Measurements from ENCODE around the gene DDX49.

Gene DDX49

DNA sequence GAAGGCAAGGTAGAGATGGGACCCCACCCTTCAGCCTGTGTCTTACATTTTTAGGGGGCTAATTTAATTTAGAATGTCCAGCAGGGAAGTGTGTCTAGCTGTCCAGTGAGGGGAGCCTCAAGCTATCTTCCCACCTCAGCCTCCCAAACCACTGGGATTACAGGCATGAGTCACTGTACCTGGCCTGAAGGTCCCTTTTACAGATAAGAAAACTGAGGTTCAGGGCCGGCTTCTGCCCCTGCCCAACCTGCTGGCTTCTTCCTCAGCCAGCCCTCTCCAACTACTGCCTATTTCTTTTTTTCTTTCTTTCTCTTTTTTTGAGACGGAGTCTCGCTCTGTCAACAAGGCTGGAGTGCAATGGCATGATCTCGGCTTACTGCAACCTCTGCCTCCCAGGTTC lies 40.9 kb downstream of the DDX49 start:
- no peak overlapping the region for H3K4ac ChIP-seq (ENCODE audit: low read length)
- H4K91ac ChIP-seq (ENCODE audit: low read depth, low read length, poor library complexity), result no peak overlapping the region
- H3K14ac ChIP-seq (ENCODE audit: low read length), result no peak overlapping the region
- H2AFZ ChIP-seq (ENCODE audit: low read length), result no peak overlapping the region
- WGBS, 2 donors (ENCODE audit: extremely low coverage in 2 of 2, insufficient read length in 2 of 2, insufficient replicate concordance in 1 of 2), result no CpG with 5 or more reads among the region's 4 CpGs
- H3K27me3 ChIP-seq (ENCODE audit: control insufficient read depth in 3 of 3, insufficient read depth in 3 of 3, low read depth in 1 of 3, low read length in 3 of 3), result no peaks in the 10 kb centered on the region
- H3K9me3 ChIP-seq (replicated peaks in 1 of 2; ENCODE audit: control insufficient read depth in 2 of 2, insufficient read depth in 1 of 2, low read depth in 1 of 2, low read length in 2 of 2), result no peaks in the 10 kb centered on the region
- H3K27ac ChIP-seq (replicated peaks; ENCODE audit: low read length), result no peak overlapping the region
- peaks cover 0 to 3% of the 10 kb centered on the region in 2 donors for H3K4me1 ChIP-seq (ENCODE audit: control insufficient read depth in 2 of 2, insufficient read depth in 1 of 2, low read depth in 1 of 2, low read length in 2 of 2)
- H3K9ac ChIP-seq (ENCODE audit: low read depth, low read length, poor library complexity), result no peak overlapping the region
- no peaks in the 10 kb centered on the region for H3K36me3 ChIP-seq (replicated peaks in 1 of 2; ENCODE audit: control insufficient read depth in 2 of 2, insufficient read depth in 2 of 2, low read length in 2 of 2)
- no peak for DNase-seq (ENCODE audit: low spot score)
- no peak overlapping the region for H3K4me2 ChIP-seq (ENCODE audit: insufficient read depth, low read length, poor library complexity, severe bottlenecking)
- no peak overlapping the region for H2BK120ac ChIP-seq (ENCODE audit: low read depth, low read length)
- no peaks in the 10 kb centered on the region for H3K79me1 ChIP-seq (ENCODE audit: low read depth, low read length)
- no peak overlapping the region for H4K8ac ChIP-seq (ENCODE audit: low read depth, low read length)
- H2BK12ac ChIP-seq (ENCODE audit: low read length), result no peak overlapping the region
- no peak overlapping the region for H2BK15ac ChIP-seq (ENCODE audit: low read length)
- H3K4me3 ChIP-seq (ENCODE audit: low read length in 2 of 2), result no peak overlapping the region
- no peak overlapping the region for H3K18ac ChIP-seq (ENCODE audit: low read length)
- H2BK5ac ChIP-seq (ENCODE audit: low read length), result no peak overlapping the region
- no peak overlapping the region for H3K23ac ChIP-seq (ENCODE audit: low read depth, low read length, poor library complexity)
- no peak overlapping the region for H2AK5ac ChIP-seq (ENCODE audit: low read depth, low read length)

DNA sequence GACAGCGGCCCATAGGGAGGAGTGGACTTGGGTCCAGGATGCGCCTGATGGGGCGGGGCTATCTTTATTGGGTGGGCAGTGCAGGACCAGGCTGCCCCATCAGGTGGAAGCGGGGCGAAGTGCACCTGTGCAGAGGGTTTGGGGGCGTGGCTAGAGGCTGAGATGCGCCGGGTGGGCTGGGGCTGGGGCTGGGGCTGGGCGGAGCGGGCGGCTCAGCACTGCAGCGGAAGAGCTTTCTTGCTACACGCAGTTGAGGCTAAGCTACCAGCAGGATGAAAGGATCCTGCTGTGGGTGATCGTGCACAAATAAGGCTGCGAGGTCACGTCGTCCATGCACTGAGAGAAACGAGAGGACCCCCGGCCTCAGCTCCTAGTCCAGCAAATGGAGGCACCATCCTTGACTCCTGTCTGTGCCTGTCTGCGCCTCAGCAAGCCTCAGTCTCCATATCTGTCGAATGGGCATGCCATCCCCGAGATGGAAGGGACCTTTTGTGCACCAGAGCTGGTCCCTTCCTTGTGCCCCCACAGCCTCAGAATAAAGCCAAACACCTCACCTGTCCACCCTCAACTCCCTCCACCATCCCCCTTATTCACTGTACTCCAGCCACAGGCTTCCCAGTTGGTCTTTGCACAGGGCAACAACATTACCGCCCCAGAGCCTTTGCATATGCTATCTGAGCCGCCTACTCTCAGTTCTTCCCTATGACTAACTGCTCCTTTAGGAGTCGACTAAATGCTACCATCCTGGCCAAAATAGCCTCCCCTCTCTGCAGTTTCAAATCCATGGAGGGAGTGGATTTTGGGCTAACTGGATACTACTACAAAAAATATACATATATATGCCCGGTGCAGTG lies 42.5 kb downstream of the DDX49 start:
- H2BK120ac ChIP-seq (ENCODE audit: low read depth, low read length), result no peak overlapping the region
- no peak overlapping the region for H3K27ac ChIP-seq (replicated peaks; ENCODE audit: low read length)
- no peak overlapping the region for H3K14ac ChIP-seq (ENCODE audit: low read length)
- no peak overlapping the region for H2BK5ac ChIP-seq (ENCODE audit: low read length)
- H3K4me2 ChIP-seq (ENCODE audit: insufficient read depth, low read length, poor library complexity, severe bottlenecking), result peak overlapping the region; percentile 34
- H2BK12ac ChIP-seq (ENCODE audit: low read length), result no peak overlapping the region
- no peak overlapping the region for H3K4me3 ChIP-seq (ENCODE audit: low read length in 2 of 2)
- no CpG with 5 or more reads among the region's 26 CpGs for WGBS, 2 donors (ENCODE audit: extremely low coverage in 2 of 2, insufficient read length in 2 of 2, insufficient replicate concordance in 1 of 2)
- peaks cover 0 to 3% of the 10 kb centered on the region in 2 donors for H3K4me1 ChIP-seq (ENCODE audit: control insufficient read depth in 2 of 2, insufficient read depth in 1 of 2, low read depth in 1 of 2, low read length in 2 of 2)
- no peak overlapping the region for H3K4ac ChIP-seq (ENCODE audit: low read length)
- no peaks in the 10 kb centered on the region for H3K79me1 ChIP-seq (ENCODE audit: low read depth, low read length)
- no peak overlapping the region for H4K8ac ChIP-seq (ENCODE audit: low read depth, low read length)
- H2BK15ac ChIP-seq (ENCODE audit: low read length), result no peak overlapping the region
- H2AFZ ChIP-seq (ENCODE audit: low read length), result peak overlapping the region; percentile 47
- no peak overlapping the region for H3K23ac ChIP-seq (ENCODE audit: low read depth, low read length, poor library complexity)
- H3K36me3 ChIP-seq (replicated peaks in 1 of 2; ENCODE audit: control insufficient read depth in 2 of 2, insufficient read depth in 2 of 2, low read length in 2 of 2), result no peaks in the 10 kb centered on the region
- no peaks in the 10 kb centered on the region for H3K27me3 ChIP-seq (ENCODE audit: control insufficient read depth in 3 of 3, insufficient read depth in 3 of 3, low read depth in 1 of 3, low read length in 3 of 3)
- H4K91ac ChIP-seq (ENCODE audit: low read depth, low read length, poor library complexity), result no peak overlapping the region
- no peaks in the 10 kb centered on the region for H3K9me3 ChIP-seq (replicated peaks in 1 of 2; ENCODE audit: control insufficient read depth in 2 of 2, insufficient read depth in 1 of 2, low read depth in 1 of 2, low read length in 2 of 2)
- H3K9ac ChIP-seq (ENCODE audit: low read depth, low read length, poor library complexity), result no peak overlapping the region
- H2AK5ac ChIP-seq (ENCODE audit: low read depth, low read length), result no peak overlapping the region
- no peak overlapping the region for H3K18ac ChIP-seq (ENCODE audit: low read length)
- peak; percentile 29 for DNase-seq (ENCODE audit: low spot score)

DNA sequence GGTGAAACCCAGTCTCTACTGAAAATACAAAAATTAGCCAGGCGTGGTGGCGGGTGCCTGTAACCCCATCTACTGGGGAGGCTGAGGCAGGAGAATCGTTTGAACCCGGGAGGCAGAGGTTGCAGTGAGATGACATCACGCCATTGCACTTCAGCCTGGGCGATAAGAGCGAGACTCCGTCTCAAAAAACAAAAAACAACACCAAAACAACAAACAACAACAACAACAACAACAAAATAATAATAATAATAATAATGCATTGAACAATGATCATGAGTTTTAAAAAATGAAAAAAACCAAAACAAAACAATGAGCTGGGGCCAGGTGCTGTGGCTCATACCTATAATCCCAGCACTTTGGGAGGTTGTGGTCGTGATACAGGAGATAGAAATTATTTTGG lies 44.6 kb downstream of the DDX49 start:
- Histone ChIP-seq H2BK5ac (ENCODE audit: low read length) (no peak overlapping the region), H3K9me3 (replicated peaks in 1 of 2; ENCODE audit: control insufficient read depth in 2 of 2, insufficient read depth in 1 of 2, low read depth in 1 of 2, low read length in 2 of 2) (peaks cover 3 to 4% of the 10 kb centered on the region in 2 donors), H3K27me3 (ENCODE audit: control insufficient read depth in 3 of 3, insufficient read depth in 3 of 3, low read depth in 1 of 3, low read length in 3 of 3) (no peaks in the 10 kb centered on the region), H3K27ac (replicated peaks; ENCODE audit: low read length) (no peak overlapping the region), H2BK120ac (ENCODE audit: low read depth, low read length) (no peak overlapping the region), H3K23ac (ENCODE audit: low read depth, low read length, poor library complexity) (no peak overlapping the region), H2BK12ac (ENCODE audit: low read length) (no peak overlapping the region), H3K4me3 (ENCODE audit: low read length in 2 of 2) (no peak overlapping the region), H2AFZ (ENCODE audit: low read length) (no peak overlapping the region), H4K8ac (ENCODE audit: low read depth, low read length) (no peak overlapping the region), H3K18ac (ENCODE audit: low read length) (no peak overlapping the region), H3K4me2 (ENCODE audit: insufficient read depth, low read length, poor library complexity, severe bottlenecking) (no peak overlapping the region), H2AK5ac (ENCODE audit: low read depth, low read length) (no peak overlapping the region), H3K9ac (ENCODE audit: low read depth, low read length, poor library complexity) (no peak overlapping the region), H3K36me3 (replicated peaks in 1 of 2; ENCODE audit: control insufficient read depth in 2 of 2, insufficient read depth in 2 of 2, low read length in 2 of 2) (no peaks in the 10 kb centered on the region), H3K4ac (ENCODE audit: low read length) (no peak overlapping the region), H4K91ac (ENCODE audit: low read depth, low read length, poor library complexity) (no peak overlapping the region), H3K79me1 (ENCODE audit: low read depth, low read length) (no peaks in the 10 kb centered on the region), H3K14ac (ENCODE audit: low read length) (no peak overlapping the region), H3K4me1 (ENCODE audit: control insufficient read depth in 2 of 2, insufficient read depth in 1 of 2, low read depth in 1 of 2, low read length in 2 of 2) (peaks cover 0 to 3% of the 10 kb centered on the region in 2 donors), H2BK15ac (ENCODE audit: low read length) (no peak overlapping the region)
- WGBS, 2 donors (ENCODE audit: extremely low coverage in 2 of 2, insufficient read length in 2 of 2, insufficient replicate concordance in 1 of 2), result no CpG with 5 or more reads among the region's 9 CpGs
- no peak for DNase-seq (ENCODE audit: low spot score)

DNA sequence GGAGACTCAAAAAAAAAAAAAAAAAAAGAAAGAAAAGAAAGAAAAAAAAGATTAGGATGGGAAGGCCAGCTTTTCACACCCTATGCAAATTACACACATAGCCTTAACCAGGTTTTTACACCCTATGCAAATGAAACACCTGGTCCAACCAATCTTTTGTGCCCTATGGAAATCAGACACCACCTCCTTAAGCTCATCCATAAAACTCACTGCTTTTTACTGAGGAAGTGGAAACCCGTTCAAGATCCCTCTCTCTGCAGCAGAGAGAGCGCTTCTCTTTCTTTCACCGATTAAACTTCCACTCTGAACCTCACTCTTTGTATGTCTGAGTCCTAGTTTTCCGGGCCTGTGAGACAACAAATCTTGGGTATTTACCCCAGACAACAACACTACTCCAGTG lies 46.8 kb downstream of the DDX49 start:
- Histone ChIP-seq H3K9ac (ENCODE audit: low read depth, low read length, poor library complexity) (no peak overlapping the region), H3K14ac (ENCODE audit: low read length) (no peak overlapping the region), H3K9me3 (replicated peaks in 1 of 2; ENCODE audit: control insufficient read depth in 2 of 2, insufficient read depth in 1 of 2, low read depth in 1 of 2, low read length in 2 of 2) (peaks cover 3 to 4% of the 10 kb centered on the region in 2 donors), H3K27me3 (ENCODE audit: control insufficient read depth in 3 of 3, insufficient read depth in 3 of 3, low read depth in 1 of 3, low read length in 3 of 3) (no peaks in the 10 kb centered on the region), H3K79me1 (ENCODE audit: low read depth, low read length) (no peaks in the 10 kb centered on the region), H4K91ac (ENCODE audit: low read depth, low read length, poor library complexity) (no peak overlapping the region), H3K23ac (ENCODE audit: low read depth, low read length, poor library complexity) (no peak overlapping the region), H2AK5ac (ENCODE audit: low read depth, low read length) (no peak overlapping the region), H3K4me2 (ENCODE audit: insufficient read depth, low read length, poor library complexity, severe bottlenecking) (no peak overlapping the region), H3K4ac (ENCODE audit: low read length) (no peak overlapping the region), H3K36me3 (replicated peaks in 1 of 2; ENCODE audit: control insufficient read depth in 2 of 2, insufficient read depth in 2 of 2, low read length in 2 of 2) (no peaks in the 10 kb centered on the region), H3K4me1 (ENCODE audit: control insufficient read depth in 2 of 2, insufficient read depth in 1 of 2, low read depth in 1 of 2, low read length in 2 of 2) (peaks cover 0 to 3% of the 10 kb centered on the region in 2 donors), H2BK12ac (ENCODE audit: low read length) (no peak overlapping the region), H2BK15ac (ENCODE audit: low read length) (no peak overlapping the region), H4K8ac (ENCODE audit: low read depth, low read length) (no peak overlapping the region), H2AFZ (ENCODE audit: low read length) (peak overlapping the region; percentile 68), H3K27ac (replicated peaks; ENCODE audit: low read length) (no peak overlapping the region), H2BK5ac (ENCODE audit: low read length) (no peak overlapping the region), H3K4me3 (ENCODE audit: low read length in 2 of 2) (no peak overlapping the region), H3K18ac (ENCODE audit: low read length) (no peak overlapping the region), H2BK120ac (ENCODE audit: low read depth, low read length) (no peak overlapping the region)
- no CpG with 5 or more reads among the region's 4 CpGs for WGBS, 2 donors (ENCODE audit: extremely low coverage in 2 of 2, insufficient read length in 2 of 2, insufficient replicate concordance in 1 of 2)
- no peak for DNase-seq (ENCODE audit: low spot score)

Data from neuronal stem cell (in vitro differentiated cells).